Motor neuron (in vitro differentiated cells): Measurements from ENCODE around the gene CYRIA. TPM values are rescaled to one million over a fixed set of nuclear protein-coding genes. Genes with fewer than 3 reads are reported as not detected.

Experiments
- ATAC-seq, 8 experiments: fragments of 200-7000 bp; cut with Tn5 transposase; replicated peaks in 6 of 8; 2 replicates each; pipeline ENCODE4 v1.8.0; 2021; ENCODE audit warnings: mild to moderate bottlenecking in 8 of 8, moderate library complexity in 8 of 8
- H3K27ac ChIP-seq, 2 donors: fragments of 250-450 bp; sonication (Bioruptor Pico); 2 replicates each; pipeline ENCODE4 v1.9.0; 2021; ENCODE audit warnings: antibody characterized with exemption in 2 of 2, mild to moderate bottlenecking in 2 of 2, moderate library complexity in 1 of 2
- H3K4me1 ChIP-seq, 2 donors: fragments of 250-450 bp; sonication (Bioruptor Pico); replicated peaks in 1 of 2; 2 replicates each; pipeline ENCODE4 v1.6.1; 2021; ENCODE audit warnings: antibody characterized with exemption in 2 of 2, mild to moderate bottlenecking in 2 of 2, moderate library complexity in 1 of 2
- H3K4me3 ChIP-seq, 5 donors: fragments of 250-450 bp; sonication (Bioruptor Pico); 2 replicates each; pipeline ENCODE4 v1.9.0; 2021; ENCODE audit warnings: antibody characterized with exemption in 5 of 5, mild to moderate bottlenecking in 5 of 5, moderate library complexity in 4 of 5
- WGBS, 10 experiments: fragments of 450-650 bp; shearing (Covaris generic); methylation state at CpG; one replicate each; pipeline ENCODE4 v1.0.0; 2022; 5-methylcytosine and 5-hydroxymethylcytosine counted together
- in situ Hi-C, 9 experiments: fragments of 400-800 bp; cut with MboI; loops; one replicate each; pipeline ENCODE4 v1.15.0; 2021; ENCODE audit warnings: low sequenced_read_pairs in 9 of 9, low pct_unique_long_range_greater_than_20kb in 2 of 9; ENCODE audit not compliant: unreplicated experiment in 9 of 9
- total RNA-seq, 8 experiments: library from RNA; unstranded; fragments of 300-600 nt; gene quantifications; 2 replicates each; pipeline versions ENCODE4 v1.2.3 to v1.2.4, GENCODE V29; 2022

CYRIA gene
- total RNA-seq, 8 experiments from 2014 or later = 0.99 to 19.1 (median 16.3) TPM; not detected in 2

DNA sequence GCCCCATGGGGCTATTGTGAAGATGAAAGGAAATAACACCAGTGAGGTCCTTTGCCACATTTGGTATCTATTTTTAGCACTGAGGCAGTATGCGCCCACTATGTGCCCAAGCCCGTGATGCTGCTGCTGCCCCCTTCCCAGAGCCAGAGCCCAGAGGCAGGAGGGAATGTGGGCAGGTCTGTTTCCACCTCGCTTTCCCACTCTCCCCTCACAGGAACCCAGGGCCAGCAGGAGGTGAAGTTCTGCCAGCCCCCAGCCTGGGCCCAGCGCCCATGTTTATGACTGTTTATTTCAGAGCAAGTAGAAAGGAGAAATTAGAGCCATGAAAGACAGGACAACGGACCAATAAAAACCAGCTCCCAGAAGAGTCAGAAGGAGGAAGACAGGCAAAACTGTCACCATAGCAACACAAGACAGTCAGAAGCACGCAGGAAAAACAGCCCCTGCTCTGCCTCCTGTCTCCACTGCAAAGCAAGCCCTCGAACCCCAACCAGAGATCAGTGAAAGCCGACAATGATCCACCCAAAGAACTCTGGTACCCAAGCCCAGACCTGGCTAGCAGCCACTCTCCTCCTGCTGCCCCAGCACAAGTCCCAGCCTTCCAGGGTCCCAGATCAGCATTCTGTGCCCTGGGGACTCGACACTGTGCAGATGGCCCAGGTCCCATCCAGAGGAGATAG, 1.4 kb downstream of the CYRIA start:
- in situ Hi-C loops = no loop called here
- 15 to 67% (median 50%) methylated on average over 1 to 5 of the region's 9 CpGs; no CpG with 5 or more reads in 1 of the 10 experiments for WGBS, 10 experiments
- peaks cover 19 to 28% of the 10 kb centered on the region in 2 donors for H3K4me1 ChIP-seq
- peak overlapping the region; percentile 51 to 79 (median 72) for H3K4me3 ChIP-seq
- peak in 5 of 8 experiments; percentile 67 to 76 (median 74) for ATAC-seq
- peak overlapping the region in 1 of 2 donors; percentile 10 for H3K27ac ChIP-seq

- ATAC-seq = no peak
- in situ Hi-C loops = no loop called here
- Histone ChIP-seq H3K27ac (no peak overlapping the region), H3K4me3 (no peak overlapping the region), H3K4me1 (peaks cover 19 to 23% of the 10 kb centered on the region in 2 donors)
- WGBS, 10 experiments = 42 to 100% (median 80%) methylated on average over 1 to 4 of the region's 4 CpGs; no CpG with 5 or more reads in 1 of the 10 experiments
Measured at GRCh38 chr2:16663121-16663905, 2.3 kb downstream of the CYRIA start.

GRCh38 chr2:16661936-16662839, 3.4 kb downstream of the CYRIA start:
- no peak for ATAC-seq
- Histone ChIP-seq H3K4me3 (no peak overlapping the region), H3K27ac (no peak overlapping the region), H3K4me1 (peaks cover 22 to 23% of the 10 kb centered on the region in 2 donors)
- 6 to 100% (median 75%) methylated on average over 2 to 5 of the region's 5 CpGs; no CpG with 5 or more reads in 1 of the 10 experiments for WGBS, 10 experiments
- in situ Hi-C loops = no loop called here

GRCh38 chr2:16661526-16661925, 4.1 kb downstream of the CYRIA start:
- peaks cover 25 to 28% of the 10 kb centered on the region in 2 donors for H3K4me1 ChIP-seq
- ATAC-seq = no peak
- no peak overlapping the region for H3K4me3 ChIP-seq
- WGBS, 10 experiments = 8 to 67% (median 58%) methylated on average over 1 to 4 of the region's 4 CpGs; no CpG with 5 or more reads in 2 of the 10 experiments
- in situ Hi-C loops = no loop called here
- H3K27ac ChIP-seq = no peak overlapping the region

DNA sequence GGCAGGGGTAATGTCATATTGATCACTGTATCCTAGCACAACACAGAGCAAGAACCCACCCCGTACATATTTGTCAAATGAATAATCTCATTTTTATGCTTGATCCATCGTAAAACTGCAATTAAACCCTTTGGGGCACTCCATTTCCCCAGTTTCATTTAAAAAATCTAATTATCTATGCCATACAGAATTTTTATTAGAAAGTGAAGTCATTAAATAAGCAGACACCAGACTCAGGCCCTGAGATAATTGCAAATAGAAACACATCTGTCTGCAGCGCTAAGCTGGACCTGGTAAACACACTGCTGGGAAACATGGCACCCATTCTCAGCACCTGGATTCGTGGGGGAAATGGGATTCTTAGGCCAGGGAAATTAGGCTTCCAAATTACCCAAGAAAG, 5.1 kb downstream of the CYRIA start:
- Histone ChIP-seq H3K27ac (no peak overlapping the region), H3K4me3 (no peak overlapping the region), H3K4me1 (peaks cover 29 to 34% of the 10 kb centered on the region in 2 donors)
- no peak for ATAC-seq
- 0 to 100% (median 58%) methylated on average over 1 to 4 of the region's 4 CpGs; no CpG with 5 or more reads in 2 of the 10 experiments for WGBS, 10 experiments
- in situ Hi-C loops = no loop called here

DNA sequence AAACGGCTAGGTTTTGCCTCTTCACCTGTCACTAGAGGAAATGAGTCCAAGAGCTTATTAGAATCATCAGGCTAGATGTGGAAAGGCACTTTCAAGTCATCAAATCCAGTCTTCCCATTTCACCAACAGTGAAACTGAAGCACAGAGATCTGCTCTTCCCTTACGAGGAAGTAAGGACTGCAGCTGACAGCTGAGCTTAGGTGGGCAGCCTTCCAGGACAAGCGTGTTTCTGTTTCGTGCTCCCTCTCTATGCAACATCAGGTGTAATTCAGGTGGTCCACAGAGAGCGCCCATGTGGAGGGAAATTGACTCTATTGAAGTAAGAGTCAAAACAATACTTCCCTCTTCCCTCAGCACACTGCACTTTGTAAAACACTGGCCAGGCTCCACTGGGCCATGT, 5.5 kb downstream of the CYRIA start:
- H3K4me1 ChIP-seq = peaks cover 33 to 39% of the 10 kb centered on the region in 2 donors
- ATAC-seq = no peak
- no peak overlapping the region for H3K27ac ChIP-seq
- no peak overlapping the region for H3K4me3 ChIP-seq
- in situ Hi-C loops = no loop called here
- 0 to 100% (median 86%) methylated on average over 1 to 4 of the region's 5 CpGs; no CpG with 5 or more reads in 2 of the 10 experiments for WGBS, 10 experiments

GRCh38 chr2:16658076-16658739, 7.4 kb downstream of the CYRIA start:
- H3K27ac ChIP-seq = no peak overlapping the region
- in situ Hi-C loops = no loop called here
- ATAC-seq = no peak

GRCh38 chr2:16657671-16658070, 8.0 kb downstream of the CYRIA start:
- H3K27ac ChIP-seq = no peak overlapping the region
- WGBS, 10 experiments = 0 to 100% (median 67%) methylated on average over 1 of the region's 1 CpG; no CpG with 5 or more reads in 1 of the 10 experiments
- no peak for ATAC-seq
- peaks cover 31 to 55% of the 10 kb centered on the region in 2 donors for H3K4me1 ChIP-seq
- no peak overlapping the region for H3K4me3 ChIP-seq
- in situ Hi-C loops = no loop called here

More at GRCh38 chr2:16658076-16658739, 7.4 kb downstream of the CYRIA start:
- no peak overlapping the region for H3K4me3 ChIP-seq
- WGBS, 10 experiments = 5 to 100% (median 88%) methylated on average over 1 to 3 of the region's 3 CpGs
- peaks cover 26 to 52% of the 10 kb centered on the region in 2 donors for H3K4me1 ChIP-seq

- Histone ChIP-seq H3K4me3 (no peak overlapping the region), H3K4me1 (peaks cover 37 to 55% of the 10 kb centered on the region in 2 donors), H3K27ac (no peak overlapping the region)
- ATAC-seq = no peak
- in situ Hi-C loops = no loop called here
- WGBS, 10 experiments = 34 to 94% (median 77%) methylated on average over 1 to 6 of the region's 8 CpGs
Measured at GRCh38 chr2:16656784-16657391, 8.7 kb downstream of the CYRIA start.

- Histone ChIP-seq H3K27ac (peak overlapping the region in 1 of 2 donors; percentile 16), H3K4me3 (no peak overlapping the region), H3K4me1 (peaks cover 34 to 63% of the 10 kb centered on the region in 2 donors)
- in situ Hi-C loops = no loop called here
- peak in 5 of 8 experiments; percentile 41 to 95 (median 88) for ATAC-seq
- WGBS, 10 experiments = 20 to 100% (median 51%) methylated on average over 1 to 3 of the region's 4 CpGs; no CpG with 5 or more reads in 1 of the 10 experiments
Measured at GRCh38 chr2:16655905-16656642, 9.6 kb downstream of the CYRIA start.

DNA sequence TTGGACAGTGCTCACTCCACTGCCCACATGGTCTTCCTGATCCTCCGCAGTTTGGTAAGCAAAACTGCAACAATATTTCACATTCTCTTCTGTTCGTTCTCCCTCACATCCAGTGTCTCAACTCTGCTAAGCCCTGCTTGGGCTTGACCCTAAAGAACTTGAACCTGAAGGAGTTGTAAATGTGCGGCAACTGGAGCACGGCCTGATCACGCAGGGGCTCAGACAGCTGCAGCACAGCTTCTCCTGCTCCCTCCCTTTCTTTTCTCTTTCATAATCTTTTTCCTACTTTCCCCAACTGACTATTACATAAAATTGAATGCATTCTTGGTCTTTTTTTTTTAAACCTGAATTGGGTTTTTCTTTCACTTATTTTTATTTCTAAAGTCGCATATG, 10.2 kb downstream of the CYRIA start:
- H3K4me1 ChIP-seq = peaks cover 41 to 69% of the 10 kb centered on the region in 2 donors
- no peak overlapping the region for H3K27ac ChIP-seq
- in situ Hi-C loops = no loop called here
- WGBS, 10 experiments = 21 to 95% (median 79%) methylated on average over 1 to 6 of the region's 6 CpGs; no CpG with 5 or more reads in 1 of the 10 experiments
- H3K4me3 ChIP-seq = no peak overlapping the region
- ATAC-seq = no peak
